Choroid plexus epithelial cell (primary cell): ENCODE measurements around the gene VSNL1.

Experiments
- DNase-seq: peaks from one replicate; pipeline ENCODE4 v3.0.0-alpha.2; 2010; ENCODE audit warnings: low read depth
- H3K4me3 ChIP-seq: 2 replicates; pipeline ENCODE4 v1.5.1; 2011; ENCODE audit warnings: low read depth, mild to moderate bottlenecking, control low read depth, low read length, moderate library complexity
- CTCF ChIP-seq: conservative IDR thresholded peaks from 2 replicates; pipeline ENCODE4 v1.5.1; 2011; ENCODE audit warnings: low read depth, mild to moderate bottlenecking, control low read depth, inconsistent platforms, low read length, moderate library complexity

The VSNL1 gene

GRCh38 chr2:17628349-17629261 lies 88.1 kb downstream of the VSNL1 start:
- peak; percentile 42 for DNase-seq
- H3K4me3 ChIP-seq = no peak overlapping the region
- no peak for TF ChIP-seq CTCF

GRCh38 chr2:17630089-17630488 lies 89.6 kb downstream of the VSNL1 start:
- no peak for TF ChIP-seq CTCF
- H3K4me3 ChIP-seq = no peak overlapping the region
- DNase-seq = no peak

GRCh38 chr2:17634997-17635396 lies 94.5 kb downstream of the VSNL1 start:
- no peak for DNase-seq
- TF ChIP-seq CTCF = no peak
- no peak overlapping the region for H3K4me3 ChIP-seq

GRCh38 chr2:17636257-17636656 lies 95.8 kb downstream of the VSNL1 start:
- TF ChIP-seq CTCF = no peak

GRCh38 chr2:17637131-17637906 lies 96.8 kb downstream of the VSNL1 start:
- no peak overlapping the region for H3K4me3 ChIP-seq
- DNase-seq = peak; percentile 9
- TF ChIP-seq CTCF = no peak

More at GRCh38 chr2:17636257-17636656, 95.8 kb downstream of the VSNL1 start:
- H3K4me3 ChIP-seq = no peak overlapping the region
- DNase-seq = no peak

- no peak for DNase-seq
- H3K4me3 ChIP-seq = no peak overlapping the region
- TF ChIP-seq CTCF = no peak
Observed at GRCh38 chr2:17638196-17638743, 97.8 kb downstream of the VSNL1 start.
